ENCODE results near the gene INMT.
A peak's percentile ranks its signal among the peaks of the same experiment; 100 is the strongest.

DNA sequence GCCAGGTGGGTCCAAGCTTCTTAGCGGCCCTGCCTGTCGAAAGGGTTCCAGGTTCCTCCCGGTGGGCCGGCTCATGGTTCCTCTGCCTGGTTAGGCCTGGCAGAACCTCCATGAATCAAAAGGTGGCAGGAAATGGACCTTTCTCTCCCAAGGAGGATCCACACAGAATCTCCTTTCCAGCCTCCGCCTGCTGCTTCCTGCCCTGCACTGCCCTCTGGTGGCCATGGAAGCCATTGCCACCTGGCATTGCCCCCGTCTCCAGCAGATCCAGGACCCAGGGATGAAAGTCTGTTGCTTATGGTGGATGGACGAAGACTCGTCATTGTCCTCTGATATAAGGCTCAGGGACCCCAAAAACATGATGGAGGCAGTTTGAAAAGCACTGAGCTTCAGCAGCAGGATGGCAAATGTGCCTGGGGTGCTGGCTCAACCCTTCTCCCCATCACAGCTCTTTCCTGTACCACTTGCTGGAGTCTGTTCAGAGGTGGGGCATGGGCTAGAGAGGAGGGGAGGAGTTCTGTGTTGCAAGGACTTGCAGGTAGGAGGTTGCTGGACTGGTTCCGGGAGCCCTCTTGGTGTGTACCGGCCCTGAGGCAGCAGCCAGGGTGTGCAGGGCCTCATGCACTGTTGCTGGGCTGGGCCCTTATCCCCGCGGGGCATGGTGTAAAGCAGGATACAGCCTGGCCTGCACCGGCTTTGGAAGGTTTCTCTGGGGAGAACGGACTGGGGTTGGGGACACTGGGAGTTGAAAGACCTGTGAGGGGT is 11.3 kb upstream of the INMT start:
- TF ChIP-seq NR2F1 (conservative IDR thresholded peaks at IDR 0.05) (no peak), EGR1 (IDR thresholded peaks at IDR 0.05; ENCODE audit: borderline replicate concordance in 1 of 2, low read depth in 2 of 2, low read length in 2 of 2) (no peak), CREB1 (IDR thresholded peaks at IDR 0.05; ENCODE audit: low read depth) (no peak), CEBPB (IDR thresholded peaks at IDR 0.05; ENCODE audit: borderline replicate concordance in 1 of 2, low read depth in 2 of 2, low read length in 2 of 2) (no peak), EED (IDR thresholded peaks at IDR 0.05; ENCODE audit: low read depth) (no peak), POLR2A (IDR thresholded peaks at IDR 0.05; ENCODE audit: low read depth, low read length) (no peak), RAD51 (IDR thresholded peaks at IDR 0.05) (no peak)
- TF ChIP-seq, protein P1, sequence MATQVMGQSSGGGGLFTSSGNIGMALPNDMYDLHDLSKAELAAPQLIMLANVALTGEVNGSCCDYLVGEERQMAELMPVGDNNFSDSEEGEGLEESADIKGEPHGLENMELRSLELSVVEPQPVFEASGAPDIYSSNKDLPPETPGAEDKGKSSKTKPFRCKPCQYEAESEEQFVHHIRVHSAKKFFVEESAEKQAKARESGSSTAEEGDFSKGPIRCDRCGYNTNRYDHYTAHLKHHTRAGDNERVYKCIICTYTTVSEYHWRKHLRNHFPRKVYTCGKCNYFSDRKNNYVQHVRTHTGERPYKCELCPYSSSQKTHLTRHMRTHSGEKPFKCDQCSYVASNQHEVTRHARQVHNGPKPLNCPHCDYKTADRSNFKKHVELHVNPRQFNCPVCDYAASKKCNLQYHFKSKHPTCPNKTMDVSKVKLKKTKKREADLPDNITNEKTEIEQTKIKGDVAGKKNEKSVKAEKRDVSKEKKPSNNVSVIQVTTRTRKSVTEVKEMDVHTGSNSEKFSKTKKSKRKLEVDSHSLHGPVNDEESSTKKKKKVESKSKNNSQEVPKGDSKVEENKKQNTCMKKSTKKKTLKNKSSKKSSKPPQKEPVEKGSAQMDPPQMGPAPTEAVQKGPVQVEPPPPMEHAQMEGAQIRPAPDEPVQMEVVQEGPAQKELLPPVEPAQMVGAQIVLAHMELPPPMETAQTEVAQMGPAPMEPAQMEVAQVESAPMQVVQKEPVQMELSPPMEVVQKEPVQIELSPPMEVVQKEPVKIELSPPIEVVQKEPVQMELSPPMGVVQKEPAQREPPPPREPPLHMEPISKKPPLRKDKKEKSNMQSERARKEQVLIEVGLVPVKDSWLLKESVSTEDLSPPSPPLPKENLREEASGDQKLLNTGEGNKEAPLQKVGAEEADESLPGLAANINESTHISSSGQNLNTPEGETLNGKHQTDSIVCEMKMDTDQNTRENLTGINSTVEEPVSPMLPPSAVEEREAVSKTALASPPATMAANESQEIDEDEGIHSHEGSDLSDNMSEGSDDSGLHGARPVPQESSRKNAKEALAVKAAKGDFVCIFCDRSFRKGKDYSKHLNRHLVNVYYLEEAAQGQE (IDR thresholded peaks at IDR 0.05; ENCODE audit: low read depth, low read length), result no peak
- TF ChIP-seq, protein P2, sequence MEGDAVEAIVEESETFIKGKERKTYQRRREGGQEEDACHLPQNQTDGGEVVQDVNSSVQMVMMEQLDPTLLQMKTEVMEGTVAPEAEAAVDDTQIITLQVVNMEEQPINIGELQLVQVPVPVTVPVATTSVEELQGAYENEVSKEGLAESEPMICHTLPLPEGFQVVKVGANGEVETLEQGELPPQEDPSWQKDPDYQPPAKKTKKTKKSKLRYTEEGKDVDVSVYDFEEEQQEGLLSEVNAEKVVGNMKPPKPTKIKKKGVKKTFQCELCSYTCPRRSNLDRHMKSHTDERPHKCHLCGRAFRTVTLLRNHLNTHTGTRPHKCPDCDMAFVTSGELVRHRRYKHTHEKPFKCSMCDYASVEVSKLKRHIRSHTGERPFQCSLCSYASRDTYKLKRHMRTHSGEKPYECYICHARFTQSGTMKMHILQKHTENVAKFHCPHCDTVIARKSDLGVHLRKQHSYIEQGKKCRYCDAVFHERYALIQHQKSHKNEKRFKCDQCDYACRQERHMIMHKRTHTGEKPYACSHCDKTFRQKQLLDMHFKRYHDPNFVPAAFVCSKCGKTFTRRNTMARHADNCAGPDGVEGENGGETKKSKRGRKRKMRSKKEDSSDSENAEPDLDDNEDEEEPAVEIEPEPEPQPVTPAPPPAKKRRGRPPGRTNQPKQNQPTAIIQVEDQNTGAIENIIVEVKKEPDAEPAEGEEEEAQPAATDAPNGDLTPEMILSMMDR (IDR thresholded peaks at IDR 0.05 in 2 of 3, conservative IDR thresholded peaks at IDR 0.05 in 1 of 3; ENCODE audit: control insufficient read depth in 2 of 3, extremely low read depth in 1 of 3, insufficient read depth in 1 of 3, low read depth in 3 of 3, low read length in 3 of 3), result peak; percentile 96 to 99 (median 98); a peak in 5 of 6 replicates
- TF ChIP-seq, protein P3, sequence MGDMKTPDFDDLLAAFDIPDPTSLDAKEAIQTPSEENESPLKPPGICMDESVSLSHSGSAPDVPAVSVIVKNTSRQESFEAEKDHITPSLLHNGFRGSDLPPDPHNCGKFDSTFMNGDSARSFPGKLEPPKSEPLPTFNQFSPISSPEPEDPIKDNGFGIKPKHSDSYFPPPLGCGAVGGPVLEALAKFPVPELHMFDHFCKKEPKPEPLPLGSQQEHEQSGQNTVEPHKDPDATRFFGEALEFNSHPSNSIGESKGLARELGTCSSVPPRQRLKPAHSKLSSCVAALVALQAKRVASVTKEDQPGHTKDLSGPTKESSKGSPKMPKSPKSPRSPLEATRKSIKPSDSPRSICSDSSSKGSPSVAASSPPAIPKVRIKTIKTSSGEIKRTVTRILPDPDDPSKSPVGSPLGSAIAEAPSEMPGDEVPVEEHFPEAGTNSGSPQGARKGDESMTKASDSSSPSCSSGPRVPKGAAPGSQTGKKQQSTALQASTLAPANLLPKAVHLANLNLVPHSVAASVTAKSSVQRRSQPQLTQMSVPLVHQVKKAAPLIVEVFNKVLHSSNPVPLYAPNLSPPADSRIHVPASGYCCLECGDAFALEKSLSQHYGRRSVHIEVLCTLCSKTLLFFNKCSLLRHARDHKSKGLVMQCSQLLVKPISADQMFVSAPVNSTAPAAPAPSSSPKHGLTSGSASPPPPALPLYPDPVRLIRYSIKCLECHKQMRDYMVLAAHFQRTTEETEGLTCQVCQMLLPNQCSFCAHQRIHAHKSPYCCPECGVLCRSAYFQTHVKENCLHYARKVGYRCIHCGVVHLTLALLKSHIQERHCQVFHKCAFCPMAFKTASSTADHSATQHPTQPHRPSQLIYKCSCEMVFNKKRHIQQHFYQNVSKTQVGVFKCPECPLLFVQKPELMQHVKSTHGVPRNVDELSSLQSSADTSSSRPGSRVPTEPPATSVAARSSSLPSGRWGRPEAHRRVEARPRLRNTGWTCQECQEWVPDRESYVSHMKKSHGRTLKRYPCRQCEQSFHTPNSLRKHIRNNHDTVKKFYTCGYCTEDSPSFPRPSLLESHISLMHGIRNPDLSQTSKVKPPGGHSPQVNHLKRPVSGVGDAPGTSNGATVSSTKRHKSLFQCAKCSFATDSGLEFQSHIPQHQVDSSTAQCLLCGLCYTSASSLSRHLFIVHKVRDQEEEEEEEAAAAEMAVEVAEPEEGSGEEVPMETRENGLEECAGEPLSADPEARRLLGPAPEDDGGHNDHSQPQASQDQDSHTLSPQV (IDR thresholded peaks at IDR 0.05), result no peak
